ENCODE data around the gene EBP. TPM values are rescaled to one million over a fixed set of nuclear protein-coding genes. Genes with fewer than 3 reads are reported as not detected.

EBP gene
- total and polyA plus RNA-seq, 9 donors = 15.4 to 117 (median 26.6) TPM

DNA sequence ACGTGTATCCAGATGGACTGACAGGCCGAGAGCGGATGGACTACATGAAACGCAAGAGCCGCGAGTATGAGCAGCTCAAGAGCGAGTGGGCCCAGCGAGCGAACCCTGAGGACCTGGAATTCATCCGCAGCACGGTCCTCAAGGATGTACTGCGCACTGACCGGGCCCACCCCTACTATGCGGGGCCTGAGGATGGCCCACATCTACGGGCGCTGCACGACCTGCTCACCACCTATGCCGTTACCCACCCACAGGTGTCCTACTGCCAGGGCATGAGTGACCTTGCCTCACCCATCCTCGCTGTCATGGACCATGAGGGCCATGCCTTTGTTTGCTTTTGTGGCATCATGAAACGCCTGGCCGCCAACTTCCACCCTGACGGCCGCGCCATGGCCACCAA lies 38.0 kb downstream of the EBP start:
- 92 to 94% (median 93%) methylated on average over 24 of the region's 24 CpGs for WGBS, 3 donors
- TF ChIP-seq EP300 (IDR thresholded peaks at IDR 0.05) (no peak), POLR2A (IDR thresholded peaks at IDR 0.05) (no peak), CTCF (IDR thresholded peaks at IDR 0.05) (no peak)
- Histone ChIP-seq H3K9me3 (no peaks in the 10 kb centered on the region), H3K4me3 (no peak overlapping the region), H3K27me3 (no peaks in the 10 kb centered on the region), H3K36me3 (no peaks in the 10 kb centered on the region), H3K4me1 (ENCODE audit: insufficient read depth) (no peaks in the 10 kb centered on the region), H3K27ac (no peak overlapping the region)
- intact Hi-C loops (cut with DNase I) = loop anchor here in 1 of 4 donors (10.0 kb wide), 1 partner anchor 475 kb away; no protein-coding TSS in a partner anchor
- peak in 1 of 5 donors; percentile 29 for DNase-seq

GRCh38 chrX:48560056-48560455 lies 38.4 kb downstream of the EBP start:
- no peaks in the 10 kb centered on the region for H3K36me3 ChIP-seq
- H3K4me3 ChIP-seq = no peak overlapping the region
- H3K9me3 ChIP-seq = no peaks in the 10 kb centered on the region
- intact Hi-C loops (cut with DNase I) = no loop called here
- DNase-seq = peak in 1 of 5 donors; percentile 21
- WGBS, 3 donors = 85 to 90% (median 89%) methylated on average over 14 of the region's 14 CpGs
- H3K27ac ChIP-seq = no peak overlapping the region
- TF ChIP-seq EP300 (IDR thresholded peaks at IDR 0.05) = no peak
- TF ChIP-seq CTCF (IDR thresholded peaks at IDR 0.05) = no peak
- TF ChIP-seq POLR2A (IDR thresholded peaks at IDR 0.05) = no peak
- H3K27me3 ChIP-seq = no peaks in the 10 kb centered on the region
- H3K4me1 ChIP-seq (ENCODE audit: insufficient read depth) = no peaks in the 10 kb centered on the region

- Histone ChIP-seq H3K27ac (no peak overlapping the region), H3K9me3 (no peaks in the 10 kb centered on the region), H3K4me3 (no peak overlapping the region), H3K4me1 (ENCODE audit: insufficient read depth) (no peaks in the 10 kb centered on the region), H3K27me3 (no peaks in the 10 kb centered on the region), H3K36me3 (no peaks in the 10 kb centered on the region)
- peak in 1 of 5 donors; percentile 28 for DNase-seq
- 89 to 95% (median 91%) methylated on average over 12 of the region's 12 CpGs for WGBS, 3 donors
- TF ChIP-seq POLR2A (IDR thresholded peaks at IDR 0.05) (no peak), CTCF (IDR thresholded peaks at IDR 0.05) (no peak), EP300 (IDR thresholded peaks at IDR 0.05) (no peak)
- intact Hi-C loops (cut with DNase I) = no loop called here
Observed at GRCh38 chrX:48560681-48561080, 39.1 kb downstream of the EBP start.

DNA sequence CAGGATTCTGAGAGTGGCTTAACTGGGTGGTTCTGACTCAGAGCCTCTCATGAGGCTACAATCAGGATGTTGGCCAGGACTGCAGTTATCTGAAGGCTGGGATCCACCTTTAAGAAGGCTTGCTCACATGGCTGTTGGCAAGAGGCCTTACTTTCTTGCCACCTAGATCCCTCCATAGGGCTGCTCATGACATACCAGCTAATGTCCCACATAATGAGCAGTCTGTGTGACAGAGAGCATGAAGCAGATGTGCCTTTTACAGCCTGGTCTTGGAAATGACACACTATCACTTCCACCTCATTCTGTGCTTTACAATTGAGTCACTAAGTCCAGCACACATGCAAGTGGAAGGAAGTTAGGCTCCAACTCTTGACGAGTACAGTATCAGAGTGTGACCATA lies 48.4 kb downstream of the EBP start:
- Histone ChIP-seq H3K4me3 (no peak overlapping the region), H3K9me3 (no peaks in the 10 kb centered on the region), H3K4me1 (ENCODE audit: insufficient read depth) (no peaks in the 10 kb centered on the region), H3K36me3 (no peaks in the 10 kb centered on the region), H3K27ac (no peak overlapping the region), H3K27me3 (no peaks in the 10 kb centered on the region)
- TF ChIP-seq CTCF (IDR thresholded peaks at IDR 0.05) (no peak), POLR2A (IDR thresholded peaks at IDR 0.05) (no peak), EP300 (IDR thresholded peaks at IDR 0.05) (no peak)
- 63 to 67% (median 67%) methylated on average over 1 of the region's 1 CpG for WGBS, 3 donors
- DNase-seq = no peak
- intact Hi-C loops (cut with DNase I) = no loop called here
